Loucy (cell line): Measurements from ENCODE around the gene GRK3.
"Not testable (repeated sequence)": the region's sequence is repeated elsewhere in the genome, so short reads cannot be mapped to it uniquely, and the experiment has no call there.

Experiments
- H2AFZ ChIP-seq: fragments of 200-600 bp; sonication (generic); 2 replicates; pipeline ENCODE4 v1.6.0; 2016; ENCODE audit warnings: antibody characterized with exemption, mild to moderate bottlenecking, low read length, moderate library complexity
- H3F3A ChIP-seq: fragments of 200-600 bp; 2 replicates; pipeline ENCODE4 v1.6.0; 2016; ENCODE audit warnings: antibody characterized with exemption, low read depth, mild to moderate bottlenecking
- H3K27me3 ChIP-seq: fragments of 200-600 bp; sonication (generic); 2 replicates; pipeline ENCODE4 v1.6.1; 2014; ENCODE audit warnings: low read length, mild to moderate bottlenecking; ENCODE audit not compliant: insufficient read depth, poor library complexity, severe bottlenecking
- H3K36me3 ChIP-seq: fragments of 200-600 bp; sonication (generic); 2 replicates; pipeline ENCODE4 v1.6.1; 2016; ENCODE audit warnings: low read length; ENCODE audit not compliant: insufficient read depth
- H3K4me1 ChIP-seq: fragments of 200-600 bp; sonication (generic); 2 replicates; pipeline ENCODE4 v1.5.1; 2014; ENCODE audit warnings: low read length, mild to moderate bottlenecking; ENCODE audit not compliant: insufficient read depth, poor library complexity, severe bottlenecking
- H3K4me2 ChIP-seq: fragments of 200-600 bp; sonication (generic); 2 replicates; pipeline ENCODE4 v1.6.0; 2014; ENCODE audit warnings: antibody characterized with exemption, low read length, low read depth, mild to moderate bottlenecking; ENCODE audit not compliant: poor library complexity, severe bottlenecking
- H3K4me3 ChIP-seq: fragments of 200-600 bp; sonication (generic); 2 replicates; pipeline ENCODE4 v1.5.1; 2014; ENCODE audit warnings: low read length, mild to moderate bottlenecking, mixed read lengths; ENCODE audit not compliant: poor library complexity, severe bottlenecking
- H3K79me2 ChIP-seq: fragments of 200-600 bp; sonication (generic); 2 replicates; pipeline ENCODE4 v1.6.1; 2014; ENCODE audit warnings: low read length; ENCODE audit not compliant: insufficient read depth
- H3K9ac ChIP-seq: fragments of 200-600 bp; sonication (generic); 2 replicates; pipeline ENCODE4 v1.6.0; 2014; ENCODE audit warnings: mild to moderate bottlenecking, low read depth, low read length, moderate library complexity; ENCODE audit not compliant: poor library complexity, severe bottlenecking
- H3K9me2 ChIP-seq: fragments of 200-600 bp; sonication (generic); replicated peaks from 2 replicates; pipeline ENCODE4 v1.6.1; 2016; ENCODE audit warnings: low read depth, low read length, mixed read lengths
- H3K9me3 ChIP-seq: fragments of 200-600 bp; sonication (generic); 2 replicates; pipeline ENCODE4 v1.6.1; 2014; ENCODE audit warnings: mild to moderate bottlenecking, antibody characterized with exemption, low read length, low read depth; ENCODE audit not compliant: insufficient read depth
- H4K20me1 ChIP-seq: fragments of 200-600 bp; sonication (generic); 2 replicates; pipeline ENCODE4 v1.6.0; 2014; ENCODE audit warnings: antibody characterized with exemption, low read length, mild to moderate bottlenecking; ENCODE audit not compliant: insufficient read depth, poor library complexity, severe bottlenecking
- EZH2phosphoT487 ChIP-seq: fragments of 200-600 bp; IDR thresholded peaks from 2 replicates; pipeline ENCODE4 v1.6.1; 2018; ENCODE audit warnings: antibody characterized with exemption, mild to moderate bottlenecking, moderate library complexity, borderline replicate concordance
- TF ChIP-seq, protein P1 (sequence below): fragments of 200-600 bp; sonication (generic); conservative IDR thresholded peaks from 2 replicates; pipeline ENCODE4 v1.5.1; 2014; ENCODE audit warnings: mild to moderate bottlenecking, antibody characterized with exemption, low read length

GRK3 gene

DNA sequence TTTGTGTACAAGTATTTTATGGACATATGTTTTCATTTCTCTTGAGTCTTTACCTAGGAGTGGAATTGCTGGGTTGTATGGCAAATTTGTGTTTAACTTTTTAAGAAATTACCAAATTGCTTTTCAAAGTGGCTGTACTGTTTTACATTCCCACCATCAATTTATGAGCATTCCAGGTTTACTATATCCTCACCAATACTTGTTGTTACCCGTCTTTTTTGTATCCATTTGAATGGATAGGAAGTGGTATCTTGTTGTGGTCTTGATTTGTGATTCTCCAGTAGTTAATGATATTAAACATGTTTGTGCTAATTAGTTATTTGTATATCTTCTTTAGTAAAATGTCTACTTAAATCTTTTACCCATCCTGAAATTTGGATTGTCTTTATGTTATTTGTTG lies 46.8 kb downstream of the GRK3 start:
- not testable (repeated sequence) for H3K4me1 ChIP-seq, H3K4me2 ChIP-seq, H3K9me2 ChIP-seq, H3F3A ChIP-seq, H3K27me3 ChIP-seq, H3K4me3 ChIP-seq, H3K9me3 ChIP-seq, H2AFZ ChIP-seq, H3K9ac ChIP-seq
- H4K20me1 ChIP-seq = peaks cover 53% of the 10 kb centered on the region
- H3K79me2 ChIP-seq = peaks cover 92% of the 10 kb centered on the region
- H3K36me3 ChIP-seq = peaks cover 46% of the 10 kb centered on the region; the same call in 1 of the 2 replicates

- H3K9me3 ChIP-seq = not testable (repeated sequence)
These were observed 48.7 kb downstream of the GRK3 start for GRCh38 chr22:25613131-25613530.

DNA sequence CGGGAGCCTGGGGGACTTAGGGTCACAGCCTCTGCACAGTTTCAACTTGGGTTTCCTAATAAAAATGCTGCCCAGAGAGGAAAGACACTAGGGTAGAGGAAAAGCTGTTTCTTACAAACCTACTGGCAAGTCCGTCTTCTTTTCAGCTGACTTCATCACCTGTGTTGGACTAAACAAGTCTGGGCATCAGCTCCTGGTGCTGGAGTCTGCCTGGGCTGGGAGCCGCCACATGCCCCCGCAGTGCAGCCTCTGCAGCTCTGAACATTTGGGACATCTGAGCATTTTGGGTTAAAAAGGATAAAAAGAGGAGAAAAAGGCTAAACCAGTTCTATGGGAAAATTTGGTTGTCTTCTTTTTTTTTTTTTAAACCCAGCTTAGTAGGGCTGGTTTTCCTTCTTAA lies 49.1 kb downstream of the GRK3 start:
- Histone ChIP-seq H3K79me2 (peaks cover 92% of the 10 kb centered on the region), H3K36me3 (peaks cover 49% of the 10 kb centered on the region; the same call in 1 of the 2 replicates), H4K20me1 (peaks cover 55% of the 10 kb centered on the region)
- H3K27me3 ChIP-seq, H3K9me3 ChIP-seq, H3K4me2 ChIP-seq, H3K4me3 ChIP-seq, H2AFZ ChIP-seq, H3K9ac ChIP-seq, H3K4me1 ChIP-seq, H3K9me2 ChIP-seq, H3F3A ChIP-seq: not testable (repeated sequence)

More at GRCh38 chr22:25613131-25613530, 48.7 kb downstream of the GRK3 start:
- H3K4me1 ChIP-seq, H3K4me2 ChIP-seq, H3F3A ChIP-seq, H3K9ac ChIP-seq, H3K4me3 ChIP-seq, H3K9me2 ChIP-seq, H2AFZ ChIP-seq, H3K27me3 ChIP-seq: not testable (repeated sequence)
- Histone ChIP-seq H3K79me2 (peaks cover 92% of the 10 kb centered on the region), H4K20me1 (peaks cover 53% of the 10 kb centered on the region), H3K36me3 (peaks cover 51% of the 10 kb centered on the region; the same call in 1 of the 2 replicates)

DNA sequence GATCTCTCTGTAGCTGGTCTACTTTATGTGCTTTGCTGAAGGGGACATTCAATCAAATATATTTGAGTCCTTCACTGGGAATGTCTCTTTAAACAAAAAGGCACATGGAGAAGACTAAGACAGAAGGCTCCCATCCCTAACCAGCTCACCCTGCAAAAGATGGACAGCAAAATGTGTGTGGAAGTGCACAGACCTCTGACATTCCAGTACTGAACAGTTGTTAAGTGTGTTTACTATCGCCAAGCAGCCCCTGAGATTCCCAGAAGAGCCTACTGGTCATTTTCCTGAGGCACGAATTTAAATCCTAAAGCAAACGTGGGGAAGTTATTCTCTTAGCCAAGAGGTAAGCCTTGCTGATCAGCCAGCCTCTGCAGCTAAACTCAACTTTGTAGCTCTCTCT lies 50.3 kb downstream of the GRK3 start:
- peaks cover 63% of the 10 kb centered on the region for H4K20me1 ChIP-seq
- H3K4me3 ChIP-seq, H3K9ac ChIP-seq, H3K27me3 ChIP-seq, H2AFZ ChIP-seq, H3K9me2 ChIP-seq, H3K4me1 ChIP-seq, H3K9me3 ChIP-seq, H3K4me2 ChIP-seq, H3F3A ChIP-seq: not testable (repeated sequence)
- peaks cover 92% of the 10 kb centered on the region for H3K79me2 ChIP-seq
- peaks cover 54% of the 10 kb centered on the region; the same call in 1 of the 2 replicates for H3K36me3 ChIP-seq

GRCh38 chr22:25621986-25622385 lies 57.5 kb downstream of the GRK3 start:
- Histone ChIP-seq H2AFZ (no peak overlapping the region), H3K9me2 (no peaks in the 10 kb centered on the region), H3K4me1 (peaks cover 30% of the 10 kb centered on the region), H3K79me2 (peaks cover 99% of the 10 kb centered on the region), H3K4me3 (no peak overlapping the region), H3K4me2 (no peak overlapping the region), H3K9ac (no peak overlapping the region), H3K9me3 (no peaks in the 10 kb centered on the region), H3K27me3 (no peaks in the 10 kb centered on the region), H4K20me1 (peaks cover 87% of the 10 kb centered on the region), H3K36me3 (peaks cover 53% of the 10 kb centered on the region; the same call in 1 of the 2 replicates), H3F3A (0 out of 2 replicates have a peak, but pooled peaks cover under 1% of the 10 kb centered on the region)
- TF ChIP-seq, protein P1, sequence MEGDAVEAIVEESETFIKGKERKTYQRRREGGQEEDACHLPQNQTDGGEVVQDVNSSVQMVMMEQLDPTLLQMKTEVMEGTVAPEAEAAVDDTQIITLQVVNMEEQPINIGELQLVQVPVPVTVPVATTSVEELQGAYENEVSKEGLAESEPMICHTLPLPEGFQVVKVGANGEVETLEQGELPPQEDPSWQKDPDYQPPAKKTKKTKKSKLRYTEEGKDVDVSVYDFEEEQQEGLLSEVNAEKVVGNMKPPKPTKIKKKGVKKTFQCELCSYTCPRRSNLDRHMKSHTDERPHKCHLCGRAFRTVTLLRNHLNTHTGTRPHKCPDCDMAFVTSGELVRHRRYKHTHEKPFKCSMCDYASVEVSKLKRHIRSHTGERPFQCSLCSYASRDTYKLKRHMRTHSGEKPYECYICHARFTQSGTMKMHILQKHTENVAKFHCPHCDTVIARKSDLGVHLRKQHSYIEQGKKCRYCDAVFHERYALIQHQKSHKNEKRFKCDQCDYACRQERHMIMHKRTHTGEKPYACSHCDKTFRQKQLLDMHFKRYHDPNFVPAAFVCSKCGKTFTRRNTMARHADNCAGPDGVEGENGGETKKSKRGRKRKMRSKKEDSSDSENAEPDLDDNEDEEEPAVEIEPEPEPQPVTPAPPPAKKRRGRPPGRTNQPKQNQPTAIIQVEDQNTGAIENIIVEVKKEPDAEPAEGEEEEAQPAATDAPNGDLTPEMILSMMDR = no peak
- TF ChIP-seq EZH2phosphoT487 = no peak
